GM12865 (cell line): ENCODE data around the gene SPEN.

ENCODE experiments used
- DNase-seq: peaks from one replicate; pipeline ENCODE4 v3.0.0; 2010; ENCODE audit warnings: low read depth
- H3K4me3 ChIP-seq: 2 replicates; pipeline ENCODE4 v1.5.1; 2011; ENCODE audit warnings: mild to moderate bottlenecking, low read depth, low read length, control low read depth
- TF ChIP-seq, protein P1 (sequence below): IDR thresholded peaks from 2 replicates; pipeline ENCODE4 v1.5.1; 2011; ENCODE audit warnings: low read length, control low read depth, low read depth, inconsistent platforms; ENCODE audit not compliant: insufficient read depth; ENCODE audit errors: missing control alignments

The SPEN gene

DNA sequence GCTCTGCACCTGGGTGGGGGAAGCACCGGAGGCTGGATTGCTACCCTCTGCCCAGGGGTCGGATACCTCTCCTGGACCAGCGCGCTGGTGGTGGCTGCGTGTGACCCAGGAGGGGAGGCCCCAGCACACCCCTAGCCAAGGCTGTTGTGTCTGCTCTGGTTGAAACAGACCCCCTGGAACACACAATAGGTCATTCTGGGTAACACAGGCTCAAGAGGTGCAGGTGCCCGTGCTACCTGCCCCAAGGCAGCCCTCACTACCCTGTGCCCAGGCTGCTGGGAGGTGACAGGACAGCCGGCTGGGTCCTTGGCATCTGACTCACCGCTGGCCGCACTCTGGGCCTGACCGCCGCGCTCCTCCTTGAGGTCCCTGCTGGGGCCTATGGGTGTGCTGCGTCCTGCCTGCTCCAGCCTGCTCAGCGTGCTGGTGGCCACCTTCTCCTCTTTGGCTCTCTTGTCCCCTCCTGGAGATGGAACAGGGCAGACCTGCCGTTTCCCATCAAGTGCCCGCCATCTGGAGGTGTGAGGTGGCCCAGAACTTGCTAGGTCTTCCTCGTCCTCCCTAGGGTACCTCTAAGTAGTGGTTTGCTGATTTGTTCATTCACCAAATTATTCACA is 98.4 kb downstream of the SPEN start:
- no peak overlapping the region for H3K4me3 ChIP-seq
- DNase-seq, result no peak
- TF ChIP-seq, protein P1, sequence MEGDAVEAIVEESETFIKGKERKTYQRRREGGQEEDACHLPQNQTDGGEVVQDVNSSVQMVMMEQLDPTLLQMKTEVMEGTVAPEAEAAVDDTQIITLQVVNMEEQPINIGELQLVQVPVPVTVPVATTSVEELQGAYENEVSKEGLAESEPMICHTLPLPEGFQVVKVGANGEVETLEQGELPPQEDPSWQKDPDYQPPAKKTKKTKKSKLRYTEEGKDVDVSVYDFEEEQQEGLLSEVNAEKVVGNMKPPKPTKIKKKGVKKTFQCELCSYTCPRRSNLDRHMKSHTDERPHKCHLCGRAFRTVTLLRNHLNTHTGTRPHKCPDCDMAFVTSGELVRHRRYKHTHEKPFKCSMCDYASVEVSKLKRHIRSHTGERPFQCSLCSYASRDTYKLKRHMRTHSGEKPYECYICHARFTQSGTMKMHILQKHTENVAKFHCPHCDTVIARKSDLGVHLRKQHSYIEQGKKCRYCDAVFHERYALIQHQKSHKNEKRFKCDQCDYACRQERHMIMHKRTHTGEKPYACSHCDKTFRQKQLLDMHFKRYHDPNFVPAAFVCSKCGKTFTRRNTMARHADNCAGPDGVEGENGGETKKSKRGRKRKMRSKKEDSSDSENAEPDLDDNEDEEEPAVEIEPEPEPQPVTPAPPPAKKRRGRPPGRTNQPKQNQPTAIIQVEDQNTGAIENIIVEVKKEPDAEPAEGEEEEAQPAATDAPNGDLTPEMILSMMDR, result no peak

DNA sequence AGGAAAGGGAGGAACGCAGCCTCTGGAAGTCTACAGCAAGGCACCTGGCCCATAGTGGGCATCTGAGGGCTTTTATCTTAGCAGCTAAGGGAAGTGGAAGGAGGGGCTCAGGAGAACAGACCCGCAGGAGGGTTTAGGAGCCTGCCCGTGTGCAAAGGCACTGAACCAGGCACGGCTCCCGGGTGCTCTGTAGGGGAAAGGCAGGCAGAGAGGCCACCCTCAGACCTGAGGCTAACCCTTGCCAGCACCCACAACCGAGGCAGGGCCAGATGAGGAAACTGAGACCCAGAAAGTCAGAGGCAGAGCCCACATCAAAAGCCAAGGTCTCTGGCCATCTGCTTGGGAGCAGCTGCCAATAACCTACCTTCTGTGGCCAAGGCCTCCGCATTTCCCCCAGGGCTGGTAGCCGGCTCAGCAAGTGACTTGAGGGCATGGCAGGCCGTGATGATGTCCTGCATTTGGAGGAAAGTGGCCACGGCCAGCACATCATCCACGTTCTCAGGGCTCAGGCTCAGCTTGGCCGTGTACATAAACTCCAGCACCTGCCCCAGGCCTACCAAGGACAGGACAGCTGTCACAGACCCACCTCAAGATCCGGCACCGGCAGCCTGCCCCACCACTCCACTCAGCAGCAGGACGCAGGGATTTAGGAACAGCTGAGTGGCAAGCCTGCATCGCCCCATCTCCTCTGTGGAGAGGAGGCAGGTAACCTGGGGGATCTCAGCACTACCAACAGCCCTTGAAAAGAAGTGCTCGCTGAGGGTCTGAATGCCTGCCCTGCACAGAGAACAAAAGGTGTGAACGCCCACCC is 99.3 kb downstream of the SPEN start:
- DNase-seq, result no peak
- TF ChIP-seq, protein P1, result no peak
- no peak overlapping the region for H3K4me3 ChIP-seq

- TF ChIP-seq, protein P1, result no peak
Observed at GRCh38 chr1:15947382-15948090, 100.0 kb downstream of the SPEN start.

GRCh38 chr1:15948091-15948591 is 100.6 kb downstream of the SPEN start:
- peak; percentile 54 for DNase-seq
- TF ChIP-seq, protein P1, result no peak
- H3K4me3 ChIP-seq, result peak overlapping the region; percentile 3; the same call in 1 of the 2 replicates

More at GRCh38 chr1:15947382-15948090, 100.0 kb downstream of the SPEN start:
- H3K4me3 ChIP-seq, result no peak overlapping the region
- no peak for DNase-seq

DNA sequence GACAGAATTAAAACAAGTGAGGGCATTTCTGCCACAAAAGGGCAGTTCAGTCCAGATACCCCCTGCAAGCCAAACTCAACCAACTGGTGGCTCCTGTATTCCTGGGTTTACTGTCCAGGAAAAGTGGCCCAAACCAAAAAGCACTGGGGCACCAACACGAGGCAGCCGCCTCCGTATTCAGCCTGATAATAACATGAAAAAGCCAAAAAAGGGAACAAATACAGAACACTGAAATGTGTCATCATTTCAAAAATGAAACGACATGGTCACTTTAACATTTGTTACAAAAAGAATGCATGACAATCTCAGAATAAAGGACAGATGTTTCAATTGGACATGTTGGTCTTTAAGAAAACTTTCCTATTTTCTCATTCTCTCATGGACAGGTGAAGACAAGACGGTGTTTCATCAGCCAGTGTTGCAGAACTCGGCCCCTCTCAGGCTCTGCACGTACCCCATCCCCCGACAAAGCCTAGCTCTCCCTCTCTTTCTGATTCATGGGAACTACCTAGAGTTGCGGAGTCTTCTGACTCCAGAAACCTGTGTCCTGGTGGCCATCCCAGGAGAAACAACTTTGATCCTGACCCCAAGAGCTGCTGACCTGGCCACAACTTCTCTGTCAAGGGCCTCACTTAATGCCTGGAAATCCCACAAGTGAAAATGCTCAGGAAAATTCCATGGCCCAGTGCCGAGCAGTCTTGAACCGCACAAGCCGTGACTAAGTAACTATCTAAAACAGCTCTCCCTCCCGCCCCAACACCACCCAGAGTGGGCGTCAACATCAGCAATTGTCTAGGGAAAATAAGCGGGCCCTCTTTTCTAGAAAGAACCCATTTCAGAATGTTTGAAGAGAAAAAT is 101.3 kb downstream of the SPEN start:
- peak; percentile 37 for DNase-seq
- H3K4me3 ChIP-seq, result peak overlapping the region; percentile 21
- TF ChIP-seq, protein P1, result no peak
